GM21723 (cell line): Measurements from ENCODE around the gene GFY.

Experiments used
- ATAC-seq: cut with Tn5 transposase; IDR thresholded peaks from one replicate; pipeline ENCODE4 v1.9.1; 2021; ENCODE audit warnings: mild to moderate bottlenecking, moderate library complexity; ENCODE audit not compliant: unreplicated experiment

Gene GFY

GRCh38 chr19:49427855-49428546 is 2.8 kb downstream of the GFY start:
- ATAC-seq = no peak

- ATAC-seq = no peak
These were observed 3.6 kb downstream of the GFY start for GRCh38 chr19:49428547-49429451.

- ATAC-seq = no peak
These were observed 5.0 kb downstream of the GFY start for GRCh38 chr19:49430172-49430677.

GRCh38 chr19:49430678-49431329 is 5.6 kb downstream of the GFY start:
- no peak for ATAC-seq

- no peak for ATAC-seq
These were observed 6.2 kb downstream of the GFY start for GRCh38 chr19:49431330-49431749.

GRCh38 chr19:49432141-49433073 is 7.2 kb downstream of the GFY start:
- no peak for ATAC-seq

GRCh38 chr19:49433240-49433901 is 8.2 kb downstream of the GFY start:
- no peak for ATAC-seq

GRCh38 chr19:49434907-49435583 is 9.9 kb downstream of the GFY start:
- ATAC-seq = no peak

GRCh38 chr19:49435670-49436069 is 10.5 kb downstream of the GFY start:
- ATAC-seq = no peak

GRCh38 chr19:49436381-49437017 is 11.3 kb downstream of the GFY start:
- ATAC-seq = no peak

- ATAC-seq = no peak
These were observed 12.0 kb downstream of the GFY start for GRCh38 chr19:49437231-49437630.

GRCh38 chr19:49438261-49438660 is 13.1 kb downstream of the GFY start:
- no peak for ATAC-seq

GRCh38 chr19:49439836-49440235 is 14.6 kb downstream of the GFY start:
- ATAC-seq = no peak

GRCh38 chr19:49440439-49441209 is 15.4 kb downstream of the GFY start:
- ATAC-seq = no peak

GRCh38 chr19:49441210-49441959 is 16.2 kb downstream of the GFY start, which contains the start of gene SLC17A7:
SLC17A7 (minus strand) TSS chr19:49441527; CDS start chr19:49441379, 148 bp downstream.
- ATAC-seq = no peak

GRCh38 chr19:49441960-49442350 is 16.8 kb downstream of the GFY start:
- no peak for ATAC-seq

- ATAC-seq = no peak
These were observed 17.2 kb downstream of the GFY start for GRCh38 chr19:49442354-49442753.
